Panc1 (cell line): ENCODE results near the gene DHX8.

Experiments used
- POLR2AphosphoS5 ChIP-seq: IDR thresholded peaks from 2 replicates; pipeline ENCODE4 v1.6.1; 2012; ENCODE audit warnings: mild to moderate bottlenecking, low read depth, low read length, moderate library complexity
- SIN3A ChIP-seq: IDR thresholded peaks from 2 replicates; pipeline ENCODE4 v1.6.1; 2012; ENCODE audit warnings: low read depth, mild to moderate bottlenecking, low read length, moderate library complexity, borderline replicate concordance; ENCODE audit not compliant: insufficient read depth
- TCF7L2 ChIP-seq: IDR thresholded peaks from 2 replicates; pipeline ENCODE4 v1.6.1; 2011; ENCODE audit warnings: mild to moderate bottlenecking, low read depth, low read length, inconsistent platforms
- TF ChIP-seq, protein P1 (sequence below): fragments of 450-650 bp; IDR thresholded peaks from 2 replicates; pipeline ENCODE4 v1.5.1; 2017; ENCODE audit warnings: mild to moderate bottlenecking

GRCh38 chr17:43517161-43517560 lies 33.4 kb downstream of the DHX8 start:
- TF ChIP-seq, protein P1, sequence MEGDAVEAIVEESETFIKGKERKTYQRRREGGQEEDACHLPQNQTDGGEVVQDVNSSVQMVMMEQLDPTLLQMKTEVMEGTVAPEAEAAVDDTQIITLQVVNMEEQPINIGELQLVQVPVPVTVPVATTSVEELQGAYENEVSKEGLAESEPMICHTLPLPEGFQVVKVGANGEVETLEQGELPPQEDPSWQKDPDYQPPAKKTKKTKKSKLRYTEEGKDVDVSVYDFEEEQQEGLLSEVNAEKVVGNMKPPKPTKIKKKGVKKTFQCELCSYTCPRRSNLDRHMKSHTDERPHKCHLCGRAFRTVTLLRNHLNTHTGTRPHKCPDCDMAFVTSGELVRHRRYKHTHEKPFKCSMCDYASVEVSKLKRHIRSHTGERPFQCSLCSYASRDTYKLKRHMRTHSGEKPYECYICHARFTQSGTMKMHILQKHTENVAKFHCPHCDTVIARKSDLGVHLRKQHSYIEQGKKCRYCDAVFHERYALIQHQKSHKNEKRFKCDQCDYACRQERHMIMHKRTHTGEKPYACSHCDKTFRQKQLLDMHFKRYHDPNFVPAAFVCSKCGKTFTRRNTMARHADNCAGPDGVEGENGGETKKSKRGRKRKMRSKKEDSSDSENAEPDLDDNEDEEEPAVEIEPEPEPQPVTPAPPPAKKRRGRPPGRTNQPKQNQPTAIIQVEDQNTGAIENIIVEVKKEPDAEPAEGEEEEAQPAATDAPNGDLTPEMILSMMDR: no peak
- TF ChIP-seq POLR2AphosphoS5: no peak
- TF ChIP-seq SIN3A: no peak
- no peak for TF ChIP-seq TCF7L2
